GM12878 (cell line): ENCODE measurements around the gene OR52K2. TPM values are rescaled to one million over a fixed set of nuclear protein-coding genes. Genes with fewer than 3 reads are reported as not detected.

Source experiments
- ATAC-seq: fragments of 200-7000 bp; cut with Tn5 transposase; 3 replicates; pipeline ENCODE4 v1.9.1; 2020; ENCODE audit warnings: mild to moderate bottlenecking, moderate library complexity
- BruUV-seq: library from RNA; stranded (reverse); fragments of 400-500 nt; replicated peaks from 2 replicates; lab custom pipeline; 2021; lab: Mats Ljungman, UMichigan
- CTCF ChIA-PET: fragments of 300-600 bp; sonication (Branson Sonifier 250); formaldehyde crosslinking; extraction: SDS; loops from one replicate; lab custom pipeline; 2021; ENCODE audit warnings: inconsistent platforms; lab: Yijun Ruan, JAX
- POLR2A ChIA-PET: fragments of 350-600 bp; formaldehyde crosslinking; extraction: SDS; loops from one replicate; lab custom pipeline; 2021; ENCODE audit warnings: inconsistent platforms; lab: Charles Lee
- RAD21 ChIA-PET: fragments of 300-600 bp; sonication (Branson Sonifier 250); formaldehyde crosslinking; loops from one replicate; lab custom pipeline; 2023; ENCODE audit warnings: antibody characterized with exemption; ENCODE audit not compliant: unreplicated experiment; lab: Charles Lee
- SMC1A ChIA-PET: fragments of 300-600 bp; sonication (Branson Sonifier 250); formaldehyde crosslinking; loops from one replicate; lab custom pipeline; 2023; ENCODE audit not compliant: unreplicated experiment, uncharacterized antibody; lab: Charles Lee
- DNase-seq: peaks from one replicate; pipeline ENCODE4 v3.0.0-alpha.2; 2011; ENCODE audit warnings: low read depth, low spot score
- FAIRE-seq: peaks from 3 replicates; lab custom pipeline; 2011; peaks lifted over from hg19 to GRCh38; lab: Jason Lieb, UNC
- H2AFZ ChIP-seq: 2 replicates; pipeline ENCODE4 v1.6.0; 2011; ENCODE audit warnings: low read depth, low read length, control low read depth; ENCODE audit not compliant: control insufficient read depth
- H3K27ac ChIP-seq: 2 replicates; pipeline ENCODE4 v1.5.1; 2011; ENCODE audit warnings: control low read depth; ENCODE audit not compliant: control insufficient read depth, insufficient read depth
- H3K27me3 ChIP-seq, 2 experiments: replicated peaks in 1 of 2; 2 replicates each; pipeline versions ENCODE4 v1.6.0 to v1.6.1; 2011; ENCODE audit warnings: low read length in 1 of 2; ENCODE audit not compliant: control insufficient read depth in 2 of 2, insufficient read depth in 2 of 2
- H3K36me3 ChIP-seq, 2 experiments: 2 replicates each; pipeline ENCODE4 v1.5.1; 2011; ENCODE audit warnings: low read length in 1 of 2; ENCODE audit not compliant: control insufficient read depth in 2 of 2, insufficient read depth in 2 of 2
- H3K4me1 ChIP-seq: 2 replicates; pipeline ENCODE4 v1.6.1; 2011; ENCODE audit warnings: mild to moderate bottlenecking, low read length, moderate library complexity, mixed read lengths; ENCODE audit not compliant: control insufficient read depth, insufficient read depth
- H3K4me2 ChIP-seq: 2 replicates; pipeline ENCODE4 v1.6.0; 2011; ENCODE audit warnings: control low read depth; ENCODE audit not compliant: control insufficient read depth, insufficient read depth
- H3K4me3 ChIP-seq: fragments of 200-600 bp; sonication (generic); 2 replicates; pipeline ENCODE4 v1.5.1; 2016
- H3K79me2 ChIP-seq: 2 replicates; pipeline ENCODE4 v1.6.0; 2011; ENCODE audit warnings: low read length; ENCODE audit not compliant: control insufficient read depth, insufficient read depth
- H3K9ac ChIP-seq: 2 replicates; pipeline ENCODE4 v1.8.0; 2011; ENCODE audit warnings: low read length, control low read depth, mixed read lengths; ENCODE audit not compliant: control insufficient read depth, insufficient read depth
- H3K9me3 ChIP-seq: replicated peaks from 3 replicates; pipeline ENCODE4 v1.5.1; 2011; ENCODE audit warnings: mild to moderate bottlenecking, low read length; ENCODE audit not compliant: control insufficient read depth, insufficient read depth
- H4K20me1 ChIP-seq: 2 replicates; pipeline ENCODE4 v1.6.0; 2011; ENCODE audit not compliant: control insufficient read depth, insufficient read depth
- ATF7 ChIP-seq: fragments of 450-650 bp; IDR thresholded peaks from 2 replicates; pipeline ENCODE4 v1.6.1; 2016; ENCODE audit warnings: low read depth, mild to moderate bottlenecking
- BHLHE40 ChIP-seq, 2 experiments: fragments of 450-650 bp in 1 of 2; IDR thresholded peaks; 2 replicates each; pipeline ENCODE4 v1.6.1; 2011 to 2017; ENCODE audit warnings: low read depth in 2 of 2, borderline replicate concordance in 1 of 2, improper control_type of control experiment in 1 of 2, low read length in 1 of 2, mild to moderate bottlenecking in 1 of 2
- E2F4 ChIP-seq: IDR thresholded peaks from 2 replicates; pipeline ENCODE4 v1.6.1; 2012; ENCODE audit warnings: low read depth, low read length, improper control_type of control experiment
- E2F8 ChIP-seq: fragments of 450-650 bp; IDR thresholded peaks from 2 replicates; pipeline ENCODE4 v1.6.1; 2018; ENCODE audit warnings: mild to moderate bottlenecking, low read depth, moderate library complexity; ENCODE audit not compliant: partially characterized antibody
- MXI1 ChIP-seq: fragments of 150-350 bp; IDR thresholded peaks from 2 replicates; pipeline ENCODE4 v1.6.1; 2011; ENCODE audit warnings: low read depth, mild to moderate bottlenecking, inconsistent platforms, low read length, improper control_type of control experiment
- PBX3 ChIP-seq: IDR thresholded peaks from 2 replicates; pipeline ENCODE4 v1.6.1; 2011; ENCODE audit warnings: mild to moderate bottlenecking, low read depth, low read length, moderate library complexity; ENCODE audit not compliant: insufficient replicate concordance
- PRDM15 ChIP-seq: fragments of 450-650 bp; formaldehyde crosslinking; IDR thresholded peaks from 2 replicates; pipeline ENCODE4 v1.4.0; 2020; ENCODE audit warnings: mild to moderate bottlenecking, moderate library complexity
- RAD51 ChIP-seq: fragments of 450-650 bp; IDR thresholded peaks from 2 replicates; pipeline ENCODE4 v1.6.1; 2016; ENCODE audit warnings: moderate library complexity, mild to moderate bottlenecking, inconsistent platforms
- RCOR1 ChIP-seq: conservative IDR thresholded peaks from 2 replicates; pipeline ENCODE4 v1.6.1; 2012; ENCODE audit warnings: low read depth, low read length, improper control_type of control experiment
- RELA ChIP-seq: fragments of 450-650 bp; IDR thresholded peaks from 2 replicates; pipeline ENCODE4 v1.8.0; 2014; ENCODE audit warnings: borderline replicate concordance; ENCODE audit not compliant: partially characterized antibody
- RELB ChIP-seq: fragments of 450-650 bp; IDR thresholded peaks from 2 replicates; pipeline ENCODE4 v1.6.1; 2017; ENCODE audit warnings: low read depth, mild to moderate bottlenecking, moderate library complexity
- SMAD1 ChIP-seq: fragments of 450-650 bp; IDR thresholded peaks from 2 replicates; pipeline ENCODE4 v1.6.1; 2018; ENCODE audit warnings: mild to moderate bottlenecking, low read depth; ENCODE audit not compliant: partially characterized antibody
- SRF ChIP-seq, 2 experiments: IDR thresholded peaks; 2 replicates each; pipeline ENCODE4 v1.6.1; 2011; ENCODE audit warnings: low read depth in 2 of 2, low read length in 2 of 2, mild to moderate bottlenecking in 1 of 2, moderate library complexity in 1 of 2
- ZNF24 ChIP-seq: fragments of 450-650 bp; IDR thresholded peaks from 2 replicates; pipeline ENCODE4 v1.6.1; 2017; ENCODE audit warnings: antibody characterized with exemption, mild to moderate bottlenecking
- WGBS: methylation state at CpG from one replicate; pipeline ENCODE4 v1.1.6; 2016; ENCODE audit warnings: low lambda C conversion rate; ENCODE audit not compliant: insufficient replicate concordance, insufficient coverage; ENCODE audit errors: missing lambda C conversion rate; 5-methylcytosine and 5-hydroxymethylcytosine counted together
- in situ Hi-C: fragments of 300-500 bp; cut with MboI; formaldehyde crosslinking; loops from 9 replicates; pipeline ENCODE4 v1.14.3; 2018; ENCODE audit warnings: mixed read lengths
- intact Hi-C: fragments of 100-400 bp; cut with micrococcal nuclease; formaldehyde crosslinking; loops from one replicate; pipeline ENCODE4 v1.14.2; 2022; ENCODE audit not compliant: unreplicated experiment
- polyA plus RNA-seq, 11 experiments: library from polyadenylated mRNA; depleted of rRNA in 4 of 11; unstranded in 6 of 11; stranded (reverse) in 5 of 11; fragments of >200 nt; fragmentation: Nextera tagmentation in 4 of 11; fragmentation: Illumina TruSeq in 1 of 11; extraction: Ambion mirVana in 4 of 11; extraction: Trizol in 1 of 11; gene quantifications; 1 replicate in 1 of 11; 2 replicates in 10 of 11; pipeline versions ENCODE4 v1.2.1 to v1.2.3, GENCODE V29; 2011 to 2016; ENCODE audit warnings: inconsistent platforms in 2 of 11, missing spikeins in 2 of 11, low read depth in 1 of 11
- total RNA-seq, 4 experiments: library from RNA; depleted of rRNA in 3 of 4; stranded (reverse); fragments of >200 nt in 3 of 4; fragmentation: Illumina TruSeq in 1 of 4; extraction: Trizol in 1 of 4; gene quantifications; 2 replicates each; pipeline versions ENCODE4 v1.2.1 to v1.2.3, GENCODE V29; 2013 to 2021

Gene OR52K2
- total and polyA plus RNA-seq, 10 of the 15 experiments (the other 5 are each of a cell fraction or from before 2014, with no cell fraction given): not detected

- Histone ChIP-seq H3K9ac (no peak overlapping the region), H3K27ac (no peak overlapping the region), H4K20me1 (no peaks in the 10 kb centered on the region), H2AFZ (no peak overlapping the region), H3K9me3 (peaks cover 7% of the 10 kb centered on the region; the same call in 2 of the 3 replicates), H3K4me1 (no peaks in the 10 kb centered on the region), H3K27me3 (no peaks in the 10 kb centered on the region), H3K79me2 (no peaks in the 10 kb centered on the region), H3K36me3 (no peaks in the 10 kb centered on the region), H3K4me3 (no peak overlapping the region), H3K4me2 (no peak overlapping the region)
- 0% methylated on average over 1 of the region's 1 CpG for WGBS
- RAD21 ChIA-PET: no interaction called here
- FAIRE-seq (no peak), ATAC-seq (no peak), DNase-seq (no peak)
- BruUV-seq: no TSS peak
- intact Hi-C loops: no loop called here
- SMC1A ChIA-PET: no interaction called here
- POLR2A ChIA-PET: no interaction called here
- CTCF ChIA-PET: no interaction called here
- in situ Hi-C loops: no loop called here
- TF ChIP-seq RELB (no peak), PRDM15 (no peak), MXI1 (no peak), ATF7 (no peak), SRF (IDR thresholded peaks at IDR 0.05; ENCODE audit: low read depth in 2 of 2, low read length in 2 of 2) (no peak), RAD51 (no peak), SMAD1 (no peak), E2F8 (no peak), BHLHE40 (IDR thresholded peaks at IDR 0.05; ENCODE audit: borderline replicate concordance in 1 of 2, low read depth in 2 of 2, low read length in 1 of 2) (no peak), PBX3 (no peak), ZNF24 (no peak), RELA (no peak), RCOR1 (no peak), E2F4 (no peak)
Observed at GRCh38 chr11:4455419-4455818, 6.3 kb downstream of the OR52K2 start.
